ENCODE results near the gene FNDC11. TPM values are rescaled to one million over a fixed set of nuclear protein-coding genes. Genes with fewer than 3 reads are reported as not detected.

The FNDC11 gene
- total RNA-seq, 2 experiments from 2014 or later = 0.14 to 0.35 TPM

GRCh38 chr20:63585616-63586565, 31.9 kb downstream of the FNDC11 start:
- peaks cover 6% of the 10 kb centered on the region for H3K36me3 Mint-ChIP-seq
- no peak for ATAC-seq

GRCh38 chr20:63586797-63587196, 32.8 kb downstream of the FNDC11 start:
- CTCF ChIA-PET = no interaction called here
- ATAC-seq = no peak

More at GRCh38 chr20:63585616-63586565, 31.9 kb downstream of the FNDC11 start:
- CTCF ChIA-PET = no interaction called here
- no peak overlapping the region for H3K27ac Mint-ChIP-seq
- H3K27me3 Mint-ChIP-seq = peaks cover 17% of the 10 kb centered on the region
- H3K9me3 Mint-ChIP-seq (ENCODE audit: low read depth) = no peaks in the 10 kb centered on the region
- H3K4me3 Mint-ChIP-seq = no peak overlapping the region
- DNase-seq = no peak
- H3K4me1 Mint-ChIP-seq = no peaks in the 10 kb centered on the region

GRCh38 chr20:63587256-63587655, 33.3 kb downstream of the FNDC11 start:
- H3K27ac Mint-ChIP-seq = no peak overlapping the region
- H3K27me3 Mint-ChIP-seq = peaks cover 13% of the 10 kb centered on the region
- DNase-seq (no peak), ATAC-seq (no peak)
- no peak overlapping the region for H3K4me3 Mint-ChIP-seq
- H3K36me3 Mint-ChIP-seq = peaks cover 11% of the 10 kb centered on the region
- no peaks in the 10 kb centered on the region for H3K9me3 Mint-ChIP-seq (ENCODE audit: low read depth)
- H3K4me1 Mint-ChIP-seq = no peaks in the 10 kb centered on the region
- CTCF ChIA-PET = no interaction called here

More at GRCh38 chr20:63586797-63587196, 32.8 kb downstream of the FNDC11 start:
- H3K27me3 Mint-ChIP-seq = peaks cover 13% of the 10 kb centered on the region
- no peaks in the 10 kb centered on the region for H3K4me1 Mint-ChIP-seq
- H3K9me3 Mint-ChIP-seq (ENCODE audit: low read depth) = no peaks in the 10 kb centered on the region
- peaks cover 9% of the 10 kb centered on the region for H3K36me3 Mint-ChIP-seq
- no peak overlapping the region for H3K27ac Mint-ChIP-seq
- DNase-seq = no peak
- H3K4me3 Mint-ChIP-seq = no peak overlapping the region

DNA sequence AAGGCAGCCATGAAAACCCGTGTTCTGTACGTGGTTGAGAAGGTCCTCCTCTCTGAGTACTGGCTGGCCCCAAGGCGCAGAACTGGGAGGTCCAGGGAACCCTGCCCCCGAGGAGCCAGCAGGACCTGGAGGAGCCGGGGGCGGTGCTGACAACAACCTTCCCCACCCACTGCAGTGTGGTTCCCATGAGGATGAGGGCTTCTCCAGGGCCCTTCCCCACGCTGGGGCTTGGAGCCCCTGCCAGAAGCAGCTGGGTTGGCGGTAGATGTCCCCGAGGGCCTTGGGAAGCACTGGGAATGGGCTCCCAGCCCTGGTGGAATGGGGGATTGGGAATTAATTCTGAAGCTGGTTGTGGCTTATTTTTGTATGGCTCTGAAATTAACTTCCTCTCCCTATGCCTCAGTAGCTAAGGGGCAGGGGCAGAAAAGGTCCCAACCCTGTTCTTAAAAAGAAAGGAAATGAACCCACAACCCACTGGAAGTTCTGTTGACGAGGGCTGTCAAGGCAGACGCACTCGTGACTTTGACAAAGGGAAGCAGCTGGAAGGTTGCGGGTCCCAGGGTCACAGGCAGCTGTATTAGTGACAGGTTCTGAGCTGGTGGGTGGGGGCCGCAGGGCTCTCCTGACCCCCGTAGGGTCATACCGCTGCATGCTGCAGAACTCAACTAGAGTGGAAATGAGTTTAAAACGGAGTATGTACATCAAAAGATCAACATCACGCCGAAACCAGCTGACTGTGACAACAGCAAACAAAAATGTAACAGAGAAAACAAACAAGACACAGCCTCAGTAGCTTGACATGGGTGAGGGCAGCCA, 34.0 kb downstream of the FNDC11 start:
- CTCF ChIA-PET = interaction anchor here (0.8 to 1.7 kb wide), 3 partner anchors 50 to 92 kb away, joined by 3 read pairs; partner anchors contain the start of gene PTK6
- no peak overlapping the region for H3K27ac Mint-ChIP-seq
- H3K4me3 Mint-ChIP-seq = no peak overlapping the region
- ATAC-seq (no peak), DNase-seq (no peak)
- H3K36me3 Mint-ChIP-seq = peaks cover 13% of the 10 kb centered on the region
- H3K9me3 Mint-ChIP-seq (ENCODE audit: low read depth) = no peaks in the 10 kb centered on the region
- H3K4me1 Mint-ChIP-seq = no peaks in the 10 kb centered on the region
- H3K27me3 Mint-ChIP-seq = peaks cover 8% of the 10 kb centered on the region

- ATAC-seq = no peak
- H3K4me3 Mint-ChIP-seq = no peak overlapping the region
- CTCF ChIA-PET = interaction anchor here (0.8 to 1.7 kb wide), 3 partner anchors 51 to 93 kb away, joined by 3 read pairs; partner anchors contain the start of gene PTK6
- no peaks in the 10 kb centered on the region for H3K9me3 Mint-ChIP-seq (ENCODE audit: low read depth)
- no peaks in the 10 kb centered on the region for H3K4me1 Mint-ChIP-seq
- no peak for DNase-seq
- H3K27ac Mint-ChIP-seq = no peak overlapping the region
- H3K36me3 Mint-ChIP-seq = peaks cover 19% of the 10 kb centered on the region
- peaks cover 4% of the 10 kb centered on the region for H3K27me3 Mint-ChIP-seq
These were observed 34.7 kb downstream of the FNDC11 start for GRCh38 chr20:63588641-63589041.

GRCh38 chr20:63589261-63590217, 35.6 kb downstream of the FNDC11 start:
- H3K9me3 Mint-ChIP-seq (ENCODE audit: low read depth) = no peaks in the 10 kb centered on the region
- peaks cover 19% of the 10 kb centered on the region for H3K36me3 Mint-ChIP-seq
- no peak for ATAC-seq
- H3K4me3 Mint-ChIP-seq = no peak overlapping the region
- CTCF ChIA-PET = interaction anchor here (1.7 kb wide), 1 partner anchor 94 kb away, joined by 3 read pairs; no protein-coding TSS in a partner anchor
- DNase-seq = no peak
- no peaks in the 10 kb centered on the region for H3K4me1 Mint-ChIP-seq
- H3K27me3 Mint-ChIP-seq = no peaks in the 10 kb centered on the region
- H3K27ac Mint-ChIP-seq = no peak overlapping the region

- H3K4me3 Mint-ChIP-seq = no peak overlapping the region
- H3K36me3 Mint-ChIP-seq = peaks cover 24% of the 10 kb centered on the region
- H3K4me1 Mint-ChIP-seq = no peaks in the 10 kb centered on the region
- DNase-seq (no peak), ATAC-seq (no peak)
- no peaks in the 10 kb centered on the region for H3K27me3 Mint-ChIP-seq
- CTCF ChIA-PET = no interaction called here
- no peaks in the 10 kb centered on the region for H3K9me3 Mint-ChIP-seq (ENCODE audit: low read depth)
- H3K27ac Mint-ChIP-seq = no peak overlapping the region
These were observed 36.5 kb downstream of the FNDC11 start for GRCh38 chr20:63590218-63591146.

- Mint-ChIP-seq H3K27ac (no peak overlapping the region), H3K9me3 (ENCODE audit: low read depth) (no peaks in the 10 kb centered on the region), H3K27me3 (no peaks in the 10 kb centered on the region), H3K36me3 (peaks cover 25% of the 10 kb centered on the region), H3K4me3 (no peak overlapping the region), H3K4me1 (no peaks in the 10 kb centered on the region)
- DNase-seq (no peak), ATAC-seq (no peak)
- CTCF ChIA-PET = no interaction called here
These were observed 37.2 kb downstream of the FNDC11 start for GRCh38 chr20:63591147-63591533.

GRCh38 chr20:63591786-63592355, 37.9 kb downstream of the FNDC11 start:
- no peak overlapping the region for H3K4me3 Mint-ChIP-seq
- no peak for ATAC-seq
- no peaks in the 10 kb centered on the region for H3K4me1 Mint-ChIP-seq
- H3K36me3 Mint-ChIP-seq = peaks cover 25% of the 10 kb centered on the region
- H3K9me3 Mint-ChIP-seq (ENCODE audit: low read depth) = no peaks in the 10 kb centered on the region
- no peaks in the 10 kb centered on the region for H3K27me3 Mint-ChIP-seq
- no peak overlapping the region for H3K27ac Mint-ChIP-seq
- CTCF ChIA-PET = no interaction called here
- no peak for DNase-seq

- ATAC-seq (no peak), DNase-seq (no peak)
- H3K4me3 Mint-ChIP-seq = no peak overlapping the region
- H3K27ac Mint-ChIP-seq = no peak overlapping the region
- H3K27me3 Mint-ChIP-seq = no peaks in the 10 kb centered on the region
- H3K36me3 Mint-ChIP-seq = peaks cover 25% of the 10 kb centered on the region
- CTCF ChIA-PET = no interaction called here
- no peaks in the 10 kb centered on the region for H3K9me3 Mint-ChIP-seq (ENCODE audit: low read depth)
- H3K4me1 Mint-ChIP-seq = no peaks in the 10 kb centered on the region
These were observed 38.7 kb downstream of the FNDC11 start for GRCh38 chr20:63592661-63593060.

DNA sequence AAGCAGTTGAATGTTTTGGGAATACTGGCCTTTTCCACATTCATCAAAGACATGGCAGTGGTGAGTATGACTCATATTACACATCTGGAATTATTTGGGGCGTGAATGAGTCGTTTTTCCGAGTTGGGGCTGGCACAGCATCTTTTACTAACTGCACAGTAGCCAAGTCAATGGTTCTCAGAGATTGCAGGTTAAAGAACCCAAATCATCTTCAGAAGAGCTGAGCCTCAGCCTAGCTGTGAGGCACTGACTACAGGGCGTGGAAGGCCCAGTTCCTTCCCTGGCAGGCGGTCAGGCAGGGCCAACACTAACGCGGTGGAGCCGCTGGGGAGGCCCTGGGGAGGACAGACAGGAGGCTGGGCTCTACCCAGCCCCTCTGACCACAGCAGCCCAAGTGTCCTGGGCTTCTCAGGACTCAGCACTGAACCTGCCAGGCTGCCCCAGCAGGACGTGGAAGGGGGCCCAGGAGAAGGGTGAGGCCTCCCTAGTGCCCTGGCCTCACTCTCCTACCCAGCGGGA, 40.1 kb downstream of the FNDC11 start:
- peaks cover 29% of the 10 kb centered on the region for H3K36me3 Mint-ChIP-seq
- no peak overlapping the region for H3K27ac Mint-ChIP-seq
- no peaks in the 10 kb centered on the region for H3K9me3 Mint-ChIP-seq (ENCODE audit: low read depth)
- H3K27me3 Mint-ChIP-seq = no peaks in the 10 kb centered on the region
- no peak overlapping the region for H3K4me3 Mint-ChIP-seq
- H3K4me1 Mint-ChIP-seq = no peaks in the 10 kb centered on the region
- ATAC-seq (no peak), DNase-seq (no peak)
- CTCF ChIA-PET = no interaction called here
